ENCODE data around the gene DLL4.

GRCh38 chr15:40902605-40903561 lies 26.3 kb upstream of the DLL4 start:
- TF ChIP-seq CTCF (IDR thresholded peaks at IDR 0.05; ENCODE audit: low read depth, low read length): no peak
- no peak for TF ChIP-seq EZH2phosphoT487 (IDR thresholded peaks at IDR 0.05; ENCODE audit: low read depth)

Measured in OCI-LY3 (cell line).